ENCODE data around the gene KRTAP12-4. TPM values are rescaled to one million over a fixed set of nuclear protein-coding genes. Genes with fewer than 3 reads are reported as not detected.

KRTAP12-4 gene
- total and polyA plus RNA-seq, 9 of the 15 experiments (the other 6 are each of a cell fraction or from before 2014, with no cell fraction given): not detected

DNA sequence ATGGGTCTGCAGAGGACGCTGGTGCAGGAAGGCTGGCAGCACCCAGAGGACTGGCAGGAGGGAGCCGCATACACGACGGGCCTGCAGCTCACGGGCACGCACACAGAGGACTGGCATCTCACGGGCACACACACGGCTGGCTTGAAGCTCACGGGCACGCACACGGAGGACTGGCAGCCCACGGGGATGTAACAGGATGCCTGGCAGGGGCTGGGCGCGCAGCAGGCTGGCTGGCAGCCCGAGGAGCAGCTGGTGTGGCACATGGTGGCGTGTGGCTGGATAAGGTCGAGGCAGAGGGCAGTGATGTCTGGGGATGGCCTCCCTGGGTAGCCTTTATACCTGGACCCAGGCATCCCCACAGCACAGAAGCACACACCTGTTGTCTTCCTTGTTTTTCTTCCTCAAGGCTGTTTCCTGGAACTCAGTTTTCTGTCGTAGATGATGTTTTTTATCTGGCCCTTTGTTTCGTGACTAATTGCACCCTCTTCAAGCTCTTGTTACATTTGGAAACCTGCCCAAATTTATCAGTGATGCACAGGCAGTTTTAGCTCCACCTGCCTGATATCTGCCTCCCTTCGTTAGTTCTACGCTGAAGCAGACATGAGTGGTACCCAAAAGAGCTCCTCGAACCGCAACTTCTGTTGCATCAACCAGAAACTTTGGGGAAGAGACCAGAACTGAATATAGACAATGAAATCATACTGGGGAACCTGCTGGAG is 27.6 kb upstream of the KRTAP12-4 start, which contains the start of gene KRTAP12-1:
TSS of gene KRTAP12-1 (minus strand) at position 303 of the 719 bp plus-strand sequence. CDS start at position 263, 40 bp downstream.
- ChIA-PET POLR2A (interaction anchor here (0.9 to 1.6 kb wide), 3 partner anchors 9 to 31 kb away, joined by 3 to 4 read pairs (median 4); no protein-coding TSS in a partner anchor), CTCF (ENCODE audit: low intra/inter-chr PET ratio) (no interaction called here)
- Histone ChIP-seq H3K27me3 (ENCODE audit: control insufficient read depth in 2 of 2, insufficient read depth in 2 of 2, low read length in 2 of 2) (peaks cover 10 to 42% of the 10 kb centered on the region in 2 experiments), H3K36me3 (ENCODE audit: control insufficient read depth, insufficient read depth, low read length) (no peaks in the 10 kb centered on the region), H3K27ac (ENCODE audit: extremely low read depth, low read depth, low read length) (no peak within 1 kb of the TSS), H3K9me1 (ENCODE audit: control insufficient read depth, insufficient read depth, low read length) (no peaks in the 10 kb centered on the region), H3K9me3 (replicated peaks; ENCODE audit: control insufficient read depth, insufficient read depth, low read depth, low read length) (no peaks in the 10 kb centered on the region), H2AFZ (ENCODE audit: low read depth, low read length) (no peak within 1 kb of the TSS), H4K20me1 (replicated peaks; ENCODE audit: control insufficient read depth, insufficient read depth, low read length) (0 out of 2 replicates have a peak, but pooled peaks cover 2% of the 10 kb centered on the region), H3K4me3 (no peak within 1 kb of the TSS), H3K4me1 (replicated peaks in 1 of 2; ENCODE audit: control insufficient read depth in 2 of 2, insufficient read depth in 2 of 2, low read length in 2 of 2) (peaks cover 0 to 6% of the 10 kb centered on the region in 2 experiments; a peak in 2 of 5 replicates), H3K9ac (ENCODE audit: insufficient read depth in 1 of 2, low read depth in 2 of 2, low read length in 2 of 2) (no peak within 1 kb of the TSS), H3K4me2 (ENCODE audit: insufficient read depth, low read length) (no peak within 1 kb of the TSS), H3K79me2 (ENCODE audit: control insufficient read depth, insufficient read depth, low read length) (no peaks in the 10 kb centered on the region)
- under 1% methylated on average over 21 of the region's 23 CpGs for WGBS (ENCODE audit: insufficient coverage, low coverage, missing lambda C conversion rate)
- no peak for ATAC-seq
- in situ Hi-C loops (cut with MboI) (no loop called here), intact Hi-C loops (cut with micrococcal nuclease) (no loop called here)
- BruUV-seq (replicated peaks): no TSS peak
- peak; percentile 46 for FAIRE-seq
- peak in 1 of 4 experiments; percentile 30 for DNase-seq (ENCODE audit: extremely low read depth in 1 of 4, low spot score in 3 of 4)
- TF ChIP-seq ZEB2 (IDR thresholded peaks at IDR 0.05) (peak; percentile 48; the same call in 1 of the 2 replicates), EP300 (IDR thresholded peaks at IDR 0.05; ENCODE audit: low read length) (no peak), PREB (CRISPR knock-in tag; IDR thresholded peaks at IDR 0.05) (no peak), RHOXF2B (CRISPR knock-in tag; conservative IDR thresholded peaks at IDR 0.05) (no peak), TOE1 (IDR thresholded peaks at IDR 0.05; ENCODE audit: borderline replicate concordance) (no peak), TOE1 (CRISPR knock-in tag; IDR thresholded peaks at IDR 0.05; ENCODE audit: borderline replicate concordance, low read depth) (no peak), MTA2 (IDR thresholded peaks at IDR 0.05; ENCODE audit: low read depth) (no peak), ETS1 (conservative IDR thresholded peaks at IDR 0.05; ENCODE audit: control insufficient read depth, low read depth, low read length) (no peak), E4F1 (CRISPR knock-in tag; IDR thresholded peaks at IDR 0.05; ENCODE audit: borderline replicate concordance) (no peak), LARP7 (IDR thresholded peaks at IDR 0.05) (no peak), RCOR1 (IDR thresholded peaks at IDR 0.05; ENCODE audit: borderline replicate concordance in 1 of 2, low read depth in 2 of 2, low read length in 2 of 2) (peak in 1 of 2 experiments; percentile 49; a peak in 1 of 4 replicates), TBL1XR1 (IDR thresholded peaks at IDR 0.05; ENCODE audit: low read length in 2 of 2) (no peak), TRIM24 (IDR thresholded peaks at IDR 0.05) (no peak), KDM5B (IDR thresholded peaks at IDR 0.05; ENCODE audit: insufficient replicate concordance, low read depth, low read length) (no peak), ARID1B (IDR thresholded peaks at IDR 0.05) (peak; percentile 52), ATF7 (IDR thresholded peaks at IDR 0.05) (no peak), CBFA2T3 (IDR thresholded peaks at IDR 0.05) (peak; percentile 64)
- TF ChIP-seq, protein P1, sequence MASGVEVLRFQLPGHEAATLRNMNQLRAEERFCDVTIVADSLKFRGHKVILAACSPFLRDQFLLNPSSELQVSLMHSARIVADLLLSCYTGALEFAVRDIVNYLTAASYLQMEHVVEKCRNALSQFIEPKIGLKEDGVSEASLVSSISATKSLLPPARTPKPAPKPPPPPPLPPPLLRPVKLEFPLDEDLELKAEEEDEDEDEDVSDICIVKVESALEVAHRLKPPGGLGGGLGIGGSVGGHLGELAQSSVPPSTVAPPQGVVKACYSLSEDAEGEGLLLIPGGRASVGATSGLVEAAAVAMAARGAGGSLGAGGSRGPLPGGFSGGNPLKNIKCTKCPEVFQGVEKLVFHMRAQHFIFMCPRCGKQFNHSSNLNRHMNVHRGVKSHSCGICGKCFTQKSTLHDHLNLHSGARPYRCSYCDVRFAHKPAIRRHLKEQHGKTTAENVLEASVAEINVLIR (CRISPR knock-in tag; IDR thresholded peaks at IDR 0.05): no peak
